HEK293 (cell line): ENCODE measurements around the gene ABAT.

Experiments
- CTCF ChIA-PET: fragments of 350-600 bp; formaldehyde crosslinking; extraction: SDS; loops from one replicate; lab custom pipeline; 2021; ENCODE audit warnings: antibody characterized with exemption; lab: Yijun Ruan, JAX
- POLR2A ChIA-PET: fragments of 300-600 bp; formaldehyde crosslinking; extraction: SDS; loops from one replicate; lab custom pipeline; 2020; ENCODE audit warnings: antibody characterized with exemption, inconsistent platforms; lab: Yijun Ruan, JAX
- H3K27ac ChIP-seq: fragments of 200-500 bp; sonication (Bioruptor generic); 2 replicates; pipeline ENCODE4 v1.5.1; 2014; ENCODE audit warnings: low read depth, low read length, control low read depth, inconsistent platforms; ENCODE audit errors: extremely low read depth
- H3K36me3 ChIP-seq, 2 experiments: fragments of 200-500 bp in 1 of 2; sonication (Bioruptor generic) in 1 of 2; 1 replicate in 1 of 2; 2 replicates in 1 of 2; pipeline ENCODE4 v1.5.1; 2014 to 2017; ENCODE audit warnings: inconsistent platforms in 2 of 2, low read length in 2 of 2; ENCODE audit not compliant: control insufficient read depth in 2 of 2, insufficient read depth in 1 of 2
- H3K4me1 ChIP-seq: fragments of 200-500 bp; sonication (Bioruptor generic); 2 replicates; pipeline ENCODE4 v1.5.1; 2014; ENCODE audit warnings: mild to moderate bottlenecking, low read length, inconsistent platforms; ENCODE audit not compliant: control insufficient read depth, insufficient read depth
- H3K4me3 ChIP-seq: 2 replicates; pipeline ENCODE4 v1.5.1; 2011; ENCODE audit warnings: low read depth, mild to moderate bottlenecking, control low read depth, low read length, moderate library complexity
- H3K9me3 ChIP-seq: fragments of 200-500 bp; sonication (Bioruptor generic); 2 replicates; pipeline ENCODE4 v1.5.1; 2014; ENCODE audit warnings: low read depth, low read length, inconsistent platforms; ENCODE audit not compliant: control insufficient read depth, insufficient read depth
- IKZF3 ChIP-seq: fragments of 450-650 bp; IDR thresholded peaks from 2 replicates; pipeline ENCODE4 v1.5.0; 2018; ENCODE audit warnings: missing biosample characterization, mild to moderate bottlenecking, missing genetic modification characterization, moderate library complexity
- PBX3 ChIP-seq: sonication (generic); formaldehyde crosslinking; IDR thresholded peaks from 2 replicates; pipeline ENCODE4 v1.8.1; 2022; ENCODE audit warnings: mild to moderate bottlenecking, moderate library complexity, missing genetic modification reagents
- REST ChIP-seq: fragments of 450-650 bp; formaldehyde crosslinking; IDR thresholded peaks from 2 replicates; pipeline ENCODE4 v1.5.1; 2016; ENCODE audit warnings: missing biosample characterization, missing genetic modification characterization
- SCRT2 ChIP-seq: fragments of 450-650 bp; formaldehyde crosslinking; IDR thresholded peaks from 2 replicates; pipeline ENCODE4 v1.5.1; 2016; ENCODE audit warnings: missing biosample characterization, missing genetic modification characterization
- YY1 ChIP-seq: fragments of 450-650 bp; formaldehyde crosslinking; IDR thresholded peaks from 2 replicates; pipeline ENCODE4 v1.5.1; 2018; ENCODE audit warnings: missing biosample characterization, missing genetic modification characterization
- ZBTB17 ChIP-seq: fragments of 450-650 bp; formaldehyde crosslinking; IDR thresholded peaks from 2 replicates; pipeline ENCODE4 v1.5.1; 2016; ENCODE audit warnings: missing biosample characterization, missing genetic modification characterization
- ZNF335 ChIP-seq: fragments of 450-650 bp; formaldehyde crosslinking; conservative IDR thresholded peaks from 2 replicates; pipeline ENCODE4 v1.5.1; 2016; ENCODE audit warnings: missing biosample characterization, missing genetic modification characterization
- ZNF37A ChIP-seq: fragments of 450-650 bp; IDR thresholded peaks from 2 replicates; pipeline ENCODE4 v1.5.1; 2018; ENCODE audit warnings: missing biosample characterization, missing genetic modification characterization
- ZNF501 ChIP-seq: fragments of 450-650 bp; formaldehyde crosslinking; IDR thresholded peaks from 2 replicates; pipeline ENCODE4 v1.5.1; 2016; ENCODE audit warnings: missing biosample characterization, missing genetic modification characterization
- ZNF610 ChIP-seq: fragments of 450-650 bp; formaldehyde crosslinking; IDR thresholded peaks from 2 replicates; pipeline ENCODE4 v1.5.1; 2016; ENCODE audit warnings: missing biosample characterization, missing genetic modification characterization, borderline replicate concordance
- ZNF76 ChIP-seq: fragments of 450-650 bp; formaldehyde crosslinking; IDR thresholded peaks from 2 replicates; pipeline ENCODE4; 2016; ENCODE audit warnings: low read depth, missing biosample characterization, missing genetic modification characterization, borderline replicate concordance
- ZNF768 ChIP-seq: fragments of 450-650 bp; formaldehyde crosslinking; IDR thresholded peaks from 2 replicates; pipeline ENCODE4 v1.5.1; 2018; ENCODE audit warnings: missing biosample characterization, mild to moderate bottlenecking, missing genetic modification characterization
- ZNF776 ChIP-seq: fragments of 450-650 bp; formaldehyde crosslinking; IDR thresholded peaks from 2 replicates; pipeline ENCODE4 v1.5.0; 2017; ENCODE audit warnings: missing biosample characterization, missing genetic modification characterization, borderline replicate concordance
- ZNF791 ChIP-seq: fragments of 450-650 bp; formaldehyde crosslinking; IDR thresholded peaks from 2 replicates; pipeline ENCODE4 v1.5.1; 2016; ENCODE audit warnings: missing biosample characterization, missing genetic modification characterization
- TF ChIP-seq, protein P1 (sequence below): fragments of 450-650 bp; formaldehyde crosslinking; optimal IDR thresholded peaks from 2 replicates; pipeline ENCODE3; 2016; ENCODE audit warnings: missing biosample characterization, mild to moderate bottlenecking, missing genetic modification characterization
- TF ChIP-seq, protein P2 (sequence below): fragments of 450-650 bp; formaldehyde crosslinking; conservative IDR thresholded peaks from 2 replicates; pipeline ENCODE4 v1.5.1; 2016; ENCODE audit warnings: low read depth, missing biosample characterization, missing genetic modification characterization
- TF ChIP-seq, protein P3 (sequence below): fragments of 450-650 bp; formaldehyde crosslinking; IDR thresholded peaks from 2 replicates; pipeline ENCODE4 v1.5.1; 2016; ENCODE audit warnings: missing biosample characterization, missing genetic modification characterization
- TF ChIP-seq, protein P4 (sequence below): fragments of 450-650 bp; formaldehyde crosslinking; IDR thresholded peaks from 2 replicates; pipeline ENCODE4 v1.5.1; 2016; ENCODE audit warnings: missing biosample characterization, missing genetic modification characterization

Gene ABAT

GRCh38 chr16:8797364-8798173 lies 123.2 kb downstream of the ABAT start, which contains the start of the genes PMM2 and TMEM186 (continued):
- TF ChIP-seq ZNF501 (peak; percentile 64; the same call in 1 of the 2 replicates), SCRT2 (peak; percentile 67), ZBTB17 (tag by site-specific recombination) (peak; percentile 79), ZNF335 (tag by site-specific recombination) (peak; percentile 98), REST (tag by site-specific recombination) (no peak), YY1 (tag by site-specific recombination) (peak; percentile 68; the same call in 1 of the 2 replicates), ZNF776 (tag by site-specific recombination) (no peak), ZNF37A (no peak), ZNF791 (tag by site-specific recombination) (no peak)
- TF ChIP-seq, protein P1, sequence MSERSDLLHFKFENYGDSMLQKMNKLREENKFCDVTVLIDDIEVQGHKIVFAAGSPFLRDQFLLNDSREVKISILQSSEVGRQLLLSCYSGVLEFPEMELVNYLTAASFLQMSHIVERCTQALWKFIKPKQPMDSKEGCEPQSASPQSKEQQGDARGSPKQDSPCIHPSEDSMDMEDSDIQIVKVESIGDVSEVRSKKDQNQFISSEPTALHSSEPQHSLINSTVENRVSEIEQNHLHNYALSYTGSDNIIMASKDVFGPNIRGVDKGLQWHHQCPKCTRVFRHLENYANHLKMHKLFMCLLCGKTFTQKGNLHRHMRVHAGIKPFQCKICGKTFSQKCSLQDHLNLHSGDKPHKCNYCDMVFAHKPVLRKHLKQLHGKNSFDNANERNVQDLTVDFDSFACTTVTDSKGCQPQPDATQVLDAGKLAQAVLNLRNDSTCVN (tag by site-specific recombination) = peak; percentile 32
- TF ChIP-seq, protein P2, sequence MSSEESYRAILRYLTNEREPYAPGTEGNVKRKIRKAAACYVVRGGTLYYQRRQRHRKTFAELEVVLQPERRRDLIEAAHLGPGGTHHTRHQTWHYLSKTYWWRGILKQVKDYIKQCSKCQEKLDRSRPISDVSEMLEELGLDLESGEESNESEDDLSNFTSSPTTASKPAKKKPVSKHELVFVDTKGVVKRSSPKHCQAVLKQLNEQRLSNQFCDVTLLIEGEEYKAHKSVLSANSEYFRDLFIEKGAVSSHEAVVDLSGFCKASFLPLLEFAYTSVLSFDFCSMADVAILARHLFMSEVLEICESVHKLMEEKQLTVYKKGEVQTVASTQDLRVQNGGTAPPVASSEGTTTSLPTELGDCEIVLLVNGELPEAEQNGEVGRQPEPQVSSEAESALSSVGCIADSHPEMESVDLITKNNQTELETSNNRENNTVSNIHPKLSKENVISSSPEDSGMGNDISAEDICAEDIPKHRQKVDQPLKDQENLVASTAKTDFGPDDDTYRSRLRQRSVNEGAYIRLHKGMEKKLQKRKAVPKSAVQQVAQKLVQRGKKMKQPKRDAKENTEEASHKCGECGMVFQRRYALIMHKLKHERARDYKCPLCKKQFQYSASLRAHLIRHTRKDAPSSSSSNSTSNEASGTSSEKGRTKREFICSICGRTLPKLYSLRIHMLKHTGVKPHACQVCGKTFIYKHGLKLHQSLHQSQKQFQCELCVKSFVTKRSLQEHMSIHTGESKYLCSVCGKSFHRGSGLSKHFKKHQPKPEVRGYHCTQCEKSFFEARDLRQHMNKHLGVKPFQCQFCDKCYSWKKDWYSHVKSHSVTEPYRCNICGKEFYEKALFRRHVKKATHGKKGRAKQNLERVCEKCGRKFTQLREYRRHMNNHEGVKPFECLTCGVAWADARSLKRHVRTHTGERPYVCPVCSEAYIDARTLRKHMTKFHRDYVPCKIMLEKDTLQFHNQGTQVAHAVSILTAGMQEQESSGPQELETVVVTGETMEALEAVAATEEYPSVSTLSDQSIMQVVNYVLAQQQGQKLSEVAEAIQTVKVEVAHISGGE (tag by site-specific recombination) = peak; percentile 89
- TF ChIP-seq, protein P3, sequence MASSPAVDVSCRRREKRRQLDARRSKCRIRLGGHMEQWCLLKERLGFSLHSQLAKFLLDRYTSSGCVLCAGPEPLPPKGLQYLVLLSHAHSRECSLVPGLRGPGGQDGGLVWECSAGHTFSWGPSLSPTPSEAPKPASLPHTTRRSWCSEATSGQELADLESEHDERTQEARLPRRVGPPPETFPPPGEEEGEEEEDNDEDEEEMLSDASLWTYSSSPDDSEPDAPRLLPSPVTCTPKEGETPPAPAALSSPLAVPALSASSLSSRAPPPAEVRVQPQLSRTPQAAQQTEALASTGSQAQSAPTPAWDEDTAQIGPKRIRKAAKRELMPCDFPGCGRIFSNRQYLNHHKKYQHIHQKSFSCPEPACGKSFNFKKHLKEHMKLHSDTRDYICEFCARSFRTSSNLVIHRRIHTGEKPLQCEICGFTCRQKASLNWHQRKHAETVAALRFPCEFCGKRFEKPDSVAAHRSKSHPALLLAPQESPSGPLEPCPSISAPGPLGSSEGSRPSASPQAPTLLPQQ (tag by site-specific recombination) = peak; percentile 98
- TF ChIP-seq, all 188 proteins: peak for 34

GRCh38 chr16:8798174-8798527 lies 123.7 kb downstream of the ABAT start:
- TF ChIP-seq ZNF76 (tag by site-specific recombination) = no peak
- TF ChIP-seq, protein P4, sequence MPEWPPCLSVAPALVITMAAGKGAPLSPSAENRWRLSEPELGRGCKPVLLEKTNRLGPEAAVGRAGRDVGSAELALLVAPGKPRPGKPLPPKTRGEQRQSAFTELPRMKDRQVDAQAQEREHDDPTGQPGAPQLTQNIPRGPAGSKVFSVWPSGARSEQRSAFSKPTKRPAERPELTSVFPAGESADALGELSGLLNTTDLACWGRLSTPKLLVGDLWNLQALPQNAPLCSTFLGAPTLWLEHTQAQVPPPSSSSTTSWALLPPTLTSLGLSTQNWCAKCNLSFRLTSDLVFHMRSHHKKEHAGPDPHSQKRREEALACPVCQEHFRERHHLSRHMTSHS (tag by site-specific recombination) = no peak
- TF ChIP-seq ZNF768 (tag by site-specific recombination) = peak; percentile 60; the same call in 1 of the 2 replicates
- TF ChIP-seq IKZF3 (tag by site-specific recombination) = no peak
- TF ChIP-seq ZNF610 (tag by site-specific recombination) = 0 out of 2 replicates have a peak, but pooled peaks have one; percentile 9
- no peak for TF ChIP-seq PBX3 (CRISPR knock-in tag)
- TF ChIP-seq ZNF335 (tag by site-specific recombination) = peak; percentile 63; the same call in 1 of the 2 replicates
- TF ChIP-seq, all 188 proteins: peak for 3
- CTCF ChIA-PET = interaction anchor here (0.8 to 2.9 kb wide), 2 partner anchors 82 to 229 kb away, joined by 3 to 12 read pairs; no protein-coding TSS in a partner anchor
- POLR2A ChIA-PET = interaction anchor here (2.0 kb wide), 1 partner anchor 70 kb away, joined by 14 read pairs; the partner anchor contains the start of gene CARHSP1
- Histone ChIP-seq H3K4me1 (no peaks in the 10 kb centered on the region), H3K27ac (peak overlapping the region; percentile 40; the same call in 1 of the 2 replicates), H3K9me3 (no peaks in the 10 kb centered on the region), H3K4me3 (peak overlapping the region; percentile 87), H3K36me3 (peaks cover 11 to 40% of the 10 kb centered on the region in 2 experiments; a peak in 2 of 3 replicates)
